COR-L47 (cell line): ENCODE results near the gene CYS1.
"Not testable (repeated sequence)": the region's sequence is repeated elsewhere in the genome, so short reads cannot be mapped to it uniquely, and the experiment has no call there.

ENCODE experiments used
- DNase-seq: peaks from one replicate; lab custom pipeline; 2025; lab: John Stamatoyannopoulos, UW

CYS1 gene

DNA sequence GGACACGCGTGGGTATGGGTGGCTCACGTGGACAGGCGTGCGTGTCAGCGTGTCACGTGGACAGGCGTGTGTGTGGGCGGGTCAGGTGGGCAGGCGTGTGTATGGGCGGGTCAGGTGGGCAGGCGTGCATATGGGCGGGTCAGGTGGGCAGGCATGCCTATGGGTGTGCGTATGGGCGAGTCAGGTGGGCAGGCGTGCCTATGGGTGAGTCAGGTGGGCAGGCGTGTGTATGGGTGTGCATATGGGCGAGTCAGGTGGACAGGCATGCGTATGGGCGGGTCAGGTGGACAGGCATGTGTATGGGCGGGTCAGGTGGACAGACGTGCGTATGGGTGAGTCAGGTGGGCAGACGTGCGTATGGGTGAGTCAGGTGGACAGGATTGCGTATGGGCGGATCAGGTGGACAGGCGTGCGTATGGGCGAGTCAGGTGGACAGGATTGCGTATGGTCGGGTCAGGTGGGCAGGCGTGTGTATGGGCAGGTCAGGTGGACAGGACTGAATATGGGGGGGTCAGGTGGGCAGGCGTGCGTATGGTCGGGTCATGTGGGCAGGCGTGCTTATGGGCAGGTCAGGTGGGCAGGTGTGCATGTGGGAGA is 67.7 kb downstream of the CYS1 start:
- not testable (repeated sequence) for DNase-seq

- not testable (repeated sequence) for DNase-seq
Measured at GRCh38 chr2:10011606-10012325, 68.4 kb downstream of the CYS1 start.

- not testable (repeated sequence) for DNase-seq
Measured at GRCh38 chr2:10010861-10011605, 69.2 kb downstream of the CYS1 start.

DNA sequence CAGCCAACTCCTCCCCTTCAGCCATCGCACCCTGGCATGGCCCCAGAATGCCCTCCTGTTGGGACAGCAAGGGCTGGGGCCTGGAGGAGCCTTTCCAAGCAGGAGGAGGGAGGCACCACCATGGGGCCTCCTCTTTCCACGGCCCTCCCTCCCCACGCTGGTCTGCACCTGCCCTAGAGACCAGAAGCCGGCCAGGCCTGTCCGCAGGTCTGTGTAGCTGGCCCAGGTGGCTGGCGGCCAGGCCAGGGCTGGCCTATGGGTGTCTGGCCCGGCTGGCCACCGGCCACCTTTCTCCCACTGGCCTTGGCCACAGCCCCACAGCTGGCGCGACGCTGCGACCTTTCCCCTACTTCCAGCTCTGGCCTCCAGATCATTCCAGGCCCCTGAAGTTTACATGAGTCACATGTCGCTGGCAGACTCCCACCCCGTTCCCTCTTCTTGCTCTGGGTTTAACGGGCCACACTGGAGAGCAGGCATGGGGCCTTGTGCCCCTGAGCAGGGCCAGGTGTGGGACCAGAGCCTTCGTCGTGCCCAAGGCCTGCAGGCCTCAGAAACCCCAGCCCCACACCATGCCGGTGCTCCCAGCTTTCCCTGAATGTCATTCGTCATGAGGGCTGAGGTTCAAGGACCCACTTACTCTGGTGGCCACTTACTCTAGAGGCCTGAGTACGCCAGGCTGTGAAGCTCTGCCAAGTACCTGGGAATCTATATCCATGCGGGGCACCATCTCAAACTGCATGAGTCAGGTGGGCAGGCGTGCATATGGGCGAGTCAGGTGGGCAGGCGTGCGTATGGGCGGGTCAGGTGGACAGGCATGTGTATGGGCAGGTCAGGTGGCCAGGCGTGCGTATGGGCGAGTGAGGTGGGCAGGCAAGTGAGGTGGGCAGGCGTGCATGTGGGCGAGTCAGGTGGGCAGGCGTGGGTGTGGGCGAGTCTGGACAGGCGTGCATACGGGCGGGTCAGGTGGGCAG is 70.1 kb downstream of the CYS1 start:
- DNase-seq: no peak

DNA sequence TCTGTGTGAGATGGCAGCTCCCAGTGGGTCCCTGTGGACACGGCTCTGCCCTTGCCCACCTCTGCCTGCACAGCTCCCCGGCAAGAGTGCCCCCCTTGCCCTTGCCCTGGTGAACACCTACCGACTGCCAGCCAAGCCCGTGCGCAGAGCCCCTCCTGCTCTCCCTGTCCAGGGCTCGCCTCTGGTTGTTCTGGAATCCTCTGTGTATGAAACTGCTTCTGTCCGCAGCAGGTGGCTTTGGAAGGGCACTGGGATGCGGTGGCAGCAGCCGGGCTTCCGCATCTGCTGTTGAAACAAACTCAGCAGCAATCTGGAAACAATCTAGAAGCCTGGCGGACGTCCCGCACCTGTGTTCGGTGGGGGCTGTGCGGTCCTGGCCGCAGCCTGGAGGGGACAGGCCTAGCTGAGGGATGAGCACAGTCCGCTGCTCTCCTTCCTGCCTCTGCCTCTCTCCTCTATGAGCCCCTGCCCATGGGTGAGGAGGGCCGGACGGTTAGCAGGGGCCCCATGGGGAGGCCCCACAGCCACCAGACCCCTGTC is 70.9 kb downstream of the CYS1 start:
- no peak for DNase-seq

- DNase-seq: no peak
Measured at GRCh38 chr2:10008809-10009176, 71.4 kb downstream of the CYS1 start.

GRCh38 chr2:10007921-10008808 is 72.0 kb downstream of the CYS1 start:
- no peak for DNase-seq

DNA sequence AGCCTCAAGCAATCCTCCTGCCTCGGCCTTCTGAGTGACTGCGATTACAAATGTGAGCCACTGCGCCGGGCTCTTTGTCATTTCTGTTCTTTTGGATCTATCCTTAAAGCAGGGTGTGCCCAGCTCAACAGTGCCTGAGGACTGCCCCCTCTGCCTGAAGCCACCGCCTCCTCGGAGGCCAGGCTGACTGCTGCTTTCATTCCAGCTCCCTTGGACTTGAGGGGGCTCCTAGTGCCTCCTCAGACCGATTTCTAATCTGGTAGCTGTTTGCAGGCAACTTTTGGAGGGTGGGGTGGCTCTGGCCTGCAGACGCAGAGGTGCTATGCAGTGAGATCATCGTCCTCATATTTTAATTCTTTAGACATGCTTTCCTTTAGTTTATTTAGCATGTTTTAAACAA is 72.8 kb downstream of the CYS1 start:
- no peak for DNase-seq
